Keratinocyte (primary cell): ENCODE data around the gene UCK2.

Experiments used
- CTCF ChIP-seq, 3 experiments: IDR thresholded peaks in 1 of 3; conservative IDR thresholded peaks in 1 of 3; optimal IDR thresholded peaks in 1 of 3; 2 replicates in 2 of 3; 3 replicates in 1 of 3; pipeline versions ENCODE3 to v1.5.1; 2011; ENCODE audit warnings: low read length in 3 of 3, mild to moderate bottlenecking in 3 of 3, moderate library complexity in 2 of 3, control low read depth in 1 of 3, inconsistent platforms in 1 of 3; ENCODE audit not compliant: insufficient read depth in 2 of 3; ENCODE audit errors: extremely low read depth in 1 of 3
- EZH2 ChIP-seq: IDR thresholded peaks from one replicate; pipeline ENCODE4 v1.6.1; 2012; ENCODE audit warnings: inconsistent platforms, mild to moderate bottlenecking, low read length, moderate library complexity

DNA sequence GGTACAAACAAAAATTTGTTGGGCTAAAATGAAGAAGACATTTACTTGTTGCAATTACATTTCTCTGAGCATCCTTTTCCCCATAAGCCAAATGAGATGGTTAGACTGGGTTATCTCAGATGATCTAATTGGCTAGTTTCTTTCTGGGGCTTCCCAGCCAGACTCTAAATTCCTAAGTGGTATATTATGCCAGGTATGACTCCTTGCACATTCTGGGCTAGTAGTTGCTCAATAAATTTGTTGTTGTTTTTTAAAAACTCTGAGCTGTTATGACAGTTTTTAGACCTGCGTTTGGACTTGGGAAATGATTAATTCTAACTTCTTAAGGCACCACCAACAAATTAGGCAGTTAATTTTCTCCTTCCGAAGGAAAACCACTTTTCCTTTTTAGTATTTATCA, 66.1 kb downstream of the UCK2 start:
- TF ChIP-seq CTCF (optimal IDR thresholded peaks at IDR 0.05 in 1 of 3, IDR thresholded peaks at IDR 0.05 in 1 of 3, conservative IDR thresholded peaks at IDR 0.05 in 1 of 3; ENCODE audit: extremely low read depth in 1 of 3, insufficient read depth in 2 of 3, low read length in 3 of 3) (no peak), EZH2 (no peak)
